Endothelial cell of umbilical vein (primary cell): ENCODE data around the gene NECTIN2. TPM values are rescaled to one million over a fixed set of nuclear protein-coding genes. Genes with fewer than 3 reads are reported as not detected.

Experiments used
- BruUV-seq: library from RNA; stranded (reverse); fragments of 400-500 nt; replicated peaks from 2 replicates; lab custom pipeline; 2021; lab: Mats Ljungman, UMichigan
- CTCF ChIA-PET: fragments of 300-600, 350-600 bp; sonication (Branson Sonifier 250); formaldehyde crosslinking; loops from one replicate; lab custom pipeline; 2021; ENCODE audit warnings: antibody characterized with exemption, inconsistent platforms; lab: Charles Lee
- POLR2A ChIA-PET: fragments of 300-600, 350-600 bp; sonication (Branson Sonifier 250); formaldehyde crosslinking; loops from one replicate; lab custom pipeline; 2021; ENCODE audit warnings: antibody characterized with exemption, inconsistent platforms; lab: Charles Lee
- DNase-seq: peaks from one replicate; pipeline ENCODE4 v3.0.0-alpha.2; 2011; ENCODE audit warnings: low read depth, low spot score
- FAIRE-seq: peaks from 2 replicates; lab custom pipeline; 2011; peaks lifted over from hg19 to GRCh38; lab: Jason Lieb, UNC
- H2AFZ ChIP-seq: 2 replicates; pipeline ENCODE4 v1.6.0; 2012; ENCODE audit warnings: low read depth, low read length, control low read depth, inconsistent platforms
- H3K27ac ChIP-seq: 2 replicates; pipeline ENCODE4 v1.5.1; 2011; ENCODE audit warnings: low read depth, mild to moderate bottlenecking, control low read depth, low read length, moderate library complexity; ENCODE audit not compliant: insufficient read depth
- H3K27me3 ChIP-seq, 2 experiments: 2 replicates each; pipeline versions ENCODE4 v1.6.0 to v1.6.1; 2011; ENCODE audit warnings: low read length in 2 of 2, mixed read lengths in 1 of 2; ENCODE audit not compliant: control insufficient read depth in 2 of 2, insufficient read depth in 2 of 2
- H3K36me3 ChIP-seq, 2 experiments: 2 replicates in 1 of 2; 3 replicates in 1 of 2; pipeline ENCODE4 v1.5.1; 2011; ENCODE audit warnings: low read length in 2 of 2, mild to moderate bottlenecking in 1 of 2, moderate library complexity in 1 of 2; ENCODE audit not compliant: control insufficient read depth in 2 of 2, insufficient read depth in 2 of 2; ENCODE audit errors: extremely low read depth in 1 of 2
- H3K4me1 ChIP-seq: 3 replicates; pipeline ENCODE4 v1.5.1; 2011; ENCODE audit warnings: mild to moderate bottlenecking, low read length; ENCODE audit not compliant: control insufficient read depth, insufficient read depth; ENCODE audit errors: extremely low read depth
- H3K4me2 ChIP-seq: 2 replicates; pipeline ENCODE4 v1.6.1; 2011; ENCODE audit warnings: low read length, control low read depth, mixed read lengths; ENCODE audit not compliant: insufficient read depth
- H3K4me3 ChIP-seq, 3 experiments: fragments of 200-600 bp in 1 of 3; sonication (generic), shearing (Covaris generic) in 1 of 3; replicated peaks in 1 of 3; 2 replicates each; pipeline ENCODE4 v1.5.1; 2011 to 2016; ENCODE audit warnings: control low read depth in 3 of 3, low read length in 3 of 3, mild to moderate bottlenecking in 2 of 3, inconsistent platforms in 1 of 3, low read depth in 1 of 3, moderate library complexity in 1 of 3; ENCODE audit not compliant: insufficient read depth in 1 of 3
- H3K79me2 ChIP-seq: 2 replicates; pipeline ENCODE4 v1.6.0; 2012; ENCODE audit warnings: low read length, inconsistent platforms; ENCODE audit not compliant: control insufficient read depth, insufficient read depth
- H3K9ac ChIP-seq: replicated peaks from 2 replicates; pipeline ENCODE3; 2011; ENCODE audit warnings: low read length, control low read depth; ENCODE audit not compliant: insufficient read depth; ENCODE audit errors: extremely low read depth
- H3K9me1 ChIP-seq: replicated peaks from 3 replicates; pipeline ENCODE4 v1.6.0; 2011; ENCODE audit warnings: mild to moderate bottlenecking, low read length; ENCODE audit not compliant: control insufficient read depth, insufficient read depth; ENCODE audit errors: extremely low read depth
- H3K9me3 ChIP-seq: replicated peaks from 2 replicates; pipeline ENCODE4 v1.5.1; 2012; ENCODE audit warnings: low read length, inconsistent platforms; ENCODE audit not compliant: control insufficient read depth, insufficient read depth
- H4K20me1 ChIP-seq: replicated peaks from 2 replicates; pipeline ENCODE3; 2011; ENCODE audit warnings: mild to moderate bottlenecking, low read length; ENCODE audit not compliant: control insufficient read depth, insufficient read depth; ENCODE audit errors: extremely low read depth
- EZH2 ChIP-seq: IDR thresholded peaks from 2 replicates; pipeline ENCODE4 v1.6.1; 2012; ENCODE audit warnings: borderline replicate concordance, low read depth, mild to moderate bottlenecking, moderate library complexity, low read length, inconsistent platforms; ENCODE audit not compliant: severe bottlenecking
- FOS ChIP-seq: IDR thresholded peaks from 2 replicates; pipeline ENCODE4 v1.6.1; 2011; ENCODE audit warnings: mild to moderate bottlenecking, low read length, moderate library complexity, borderline replicate concordance; ENCODE audit not compliant: insufficient read depth
- GATA2 ChIP-seq: IDR thresholded peaks from 2 replicates; pipeline ENCODE4 v1.7.0; 2011; ENCODE audit warnings: low read depth, mild to moderate bottlenecking, moderate library complexity, mixed read lengths, low read length; ENCODE audit not compliant: insufficient read length, insufficient read depth
- MYC ChIP-seq: IDR thresholded peaks from one replicate; pipeline ENCODE4 v1.6.1; 2011; ENCODE audit warnings: mild to moderate bottlenecking, low read depth, low read length
- POLR2A ChIP-seq: IDR thresholded peaks from 2 replicates; pipeline ENCODE4 v1.6.1; 2012; ENCODE audit warnings: low read depth, mild to moderate bottlenecking, control low read depth, low read length
- POLR2AphosphoS5 ChIP-seq: IDR thresholded peaks from 2 replicates; pipeline ENCODE4 v1.6.1; 2012; ENCODE audit warnings: low read depth, mild to moderate bottlenecking, control low read depth, low read length, moderate library complexity; ENCODE audit not compliant: insufficient read depth
- dilution Hi-C: fragments of 300-500 bp; cut with MboI; formaldehyde crosslinking; loops from one replicate; pipeline ENCODE4 v1.15.0; 2019; ENCODE audit warnings: low sequenced_read_pairs; ENCODE audit not compliant: extremely low pct_ligation_motif_present
- intact Hi-C: fragments of 100-400 bp; cut with micrococcal nuclease; formaldehyde crosslinking; loops from one replicate; pipeline ENCODE4 v1.10.0; 2022
- polyA plus RNA-seq, 4 experiments: library from polyadenylated mRNA; depleted of rRNA in 3 of 4; stranded (reverse) in 3 of 4; unstranded in 1 of 4; fragments of >200 nt; gene quantifications; 2 replicates each; pipeline versions ENCODE4 v1.2.1 to v1.2.3, GENCODE V29; 2011 to 2012; ENCODE audit warnings: missing spikeins in 1 of 4
- total RNA-seq: library from RNA; stranded (reverse); gene quantifications from 2 replicates; pipeline ENCODE4 v1.2.3, GENCODE V29; 2021
- TF ChIP-seq, protein P1 (sequence below), 2 donors: IDR thresholded peaks; 1 replicate in 1 of 2; 2 replicates in 1 of 2; pipeline ENCODE4 v1.5.1; 2011; ENCODE audit warnings: low read length in 2 of 2, mild to moderate bottlenecking in 2 of 2, moderate library complexity in 2 of 2, control low read depth in 1 of 2, inconsistent platforms in 1 of 2, low read depth in 1 of 2; ENCODE audit not compliant: insufficient read depth in 1 of 2; ENCODE audit errors: extremely low read depth in 1 of 2
- TF ChIP-seq, protein P2 (sequence below): IDR thresholded peaks from 2 replicates; pipeline ENCODE4 v1.6.1; 2011; ENCODE audit not compliant: insufficient read depth, insufficient read length

NECTIN2 gene
- total and polyA plus RNA-seq, 2 donors (not counting 3 experiments of a cell fraction or from before 2014, with no cell fraction given) = 211 to 238 TPM

DNA sequence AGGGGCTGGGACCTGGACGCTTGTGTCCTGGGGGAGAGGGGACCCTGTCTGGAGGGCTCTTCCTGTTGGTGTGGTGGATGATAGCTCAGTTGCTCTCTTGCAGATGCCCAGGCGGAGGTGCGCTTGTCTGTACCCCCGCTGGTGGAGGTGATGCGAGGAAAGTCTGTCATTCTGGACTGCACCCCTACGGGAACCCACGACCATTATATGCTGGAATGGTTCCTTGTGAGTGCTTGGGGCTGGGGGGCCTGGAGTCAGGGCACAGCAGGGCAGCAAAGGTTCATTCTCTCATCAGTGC is 35.0 kb upstream of the NECTIN2 start:
- H3K36me3 ChIP-seq = peaks cover 2 to 5% of the 10 kb centered on the region in 2 experiments
- H3K27ac ChIP-seq = no peak overlapping the region
- H3K79me2 ChIP-seq = no peaks in the 10 kb centered on the region
- H4K20me1 ChIP-seq = no peaks in the 10 kb centered on the region
- no peaks in the 10 kb centered on the region for H3K27me3 ChIP-seq
- no peaks in the 10 kb centered on the region for H3K9me3 ChIP-seq
- H3K9me1 ChIP-seq = no peaks in the 10 kb centered on the region
- no TSS peak for BruUV-seq
- dilution Hi-C loops (no loop called here), intact Hi-C loops (no loop called here)
- FAIRE-seq (no peak), DNase-seq (no peak)
- H3K4me3 ChIP-seq = no peak overlapping the region
- ChIA-PET POLR2A (no interaction called here), CTCF (no interaction called here)
- H3K4me1 ChIP-seq = peaks cover 16% of the 10 kb centered on the region
- no peak overlapping the region for H2AFZ ChIP-seq
- H3K4me2 ChIP-seq = no peak overlapping the region
- TF ChIP-seq FOS = no peak
- TF ChIP-seq, protein P1, sequence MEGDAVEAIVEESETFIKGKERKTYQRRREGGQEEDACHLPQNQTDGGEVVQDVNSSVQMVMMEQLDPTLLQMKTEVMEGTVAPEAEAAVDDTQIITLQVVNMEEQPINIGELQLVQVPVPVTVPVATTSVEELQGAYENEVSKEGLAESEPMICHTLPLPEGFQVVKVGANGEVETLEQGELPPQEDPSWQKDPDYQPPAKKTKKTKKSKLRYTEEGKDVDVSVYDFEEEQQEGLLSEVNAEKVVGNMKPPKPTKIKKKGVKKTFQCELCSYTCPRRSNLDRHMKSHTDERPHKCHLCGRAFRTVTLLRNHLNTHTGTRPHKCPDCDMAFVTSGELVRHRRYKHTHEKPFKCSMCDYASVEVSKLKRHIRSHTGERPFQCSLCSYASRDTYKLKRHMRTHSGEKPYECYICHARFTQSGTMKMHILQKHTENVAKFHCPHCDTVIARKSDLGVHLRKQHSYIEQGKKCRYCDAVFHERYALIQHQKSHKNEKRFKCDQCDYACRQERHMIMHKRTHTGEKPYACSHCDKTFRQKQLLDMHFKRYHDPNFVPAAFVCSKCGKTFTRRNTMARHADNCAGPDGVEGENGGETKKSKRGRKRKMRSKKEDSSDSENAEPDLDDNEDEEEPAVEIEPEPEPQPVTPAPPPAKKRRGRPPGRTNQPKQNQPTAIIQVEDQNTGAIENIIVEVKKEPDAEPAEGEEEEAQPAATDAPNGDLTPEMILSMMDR (IDR thresholded peaks at IDR 0.05; ENCODE audit: extremely low read depth in 1 of 2, insufficient read depth in 1 of 2, low read depth in 1 of 2, low read length in 2 of 2) = no peak
- no peak for TF ChIP-seq MYC
- TF ChIP-seq GATA2 = no peak
- TF ChIP-seq EZH2 = no peak
- no peak for TF ChIP-seq POLR2A
- TF ChIP-seq POLR2AphosphoS5 = no peak
- TF ChIP-seq, protein P2, sequence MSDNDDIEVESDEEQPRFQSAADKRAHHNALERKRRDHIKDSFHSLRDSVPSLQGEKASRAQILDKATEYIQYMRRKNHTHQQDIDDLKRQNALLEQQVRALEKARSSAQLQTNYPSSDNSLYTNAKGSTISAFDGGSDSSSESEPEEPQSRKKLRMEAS = no peak
- no peak overlapping the region for H3K9ac ChIP-seq
